WTC11 (cell line): ENCODE results near the gene CYB561A3.

Experiments used
- CREB1 ChIP-seq: sonication (generic); formaldehyde crosslinking; IDR thresholded peaks from 2 replicates; pipeline ENCODE4 v1.8.0; 2023; ENCODE audit warnings: mild to moderate bottlenecking, missing genetic modification reagents
- FOXP1 ChIP-seq: sonication (generic); formaldehyde crosslinking; IDR thresholded peaks from 2 replicates; pipeline ENCODE4 v1.8.0; 2022; ENCODE audit warnings: missing genetic modification reagents, mild to moderate bottlenecking, moderate library complexity, borderline replicate concordance
- ZNF219 ChIP-seq: sonication (generic); formaldehyde crosslinking; IDR thresholded peaks from 2 replicates; pipeline ENCODE4 v1.8.0; 2023; ENCODE audit warnings: missing genetic modification reagents, mild to moderate bottlenecking, borderline replicate concordance
- TF ChIP-seq, protein P1 (sequence below): fragments of 200-600 bp; IDR thresholded peaks from 2 replicates; pipeline ENCODE4 v1.8.0; 2022; ENCODE audit warnings: antibody characterized with exemption
- TF ChIP-seq, protein P2 (sequence below): sonication (generic); formaldehyde crosslinking; IDR thresholded peaks from 2 replicates; pipeline ENCODE4 v1.8.0; 2022; ENCODE audit warnings: mild to moderate bottlenecking, missing genetic modification reagents

DNA sequence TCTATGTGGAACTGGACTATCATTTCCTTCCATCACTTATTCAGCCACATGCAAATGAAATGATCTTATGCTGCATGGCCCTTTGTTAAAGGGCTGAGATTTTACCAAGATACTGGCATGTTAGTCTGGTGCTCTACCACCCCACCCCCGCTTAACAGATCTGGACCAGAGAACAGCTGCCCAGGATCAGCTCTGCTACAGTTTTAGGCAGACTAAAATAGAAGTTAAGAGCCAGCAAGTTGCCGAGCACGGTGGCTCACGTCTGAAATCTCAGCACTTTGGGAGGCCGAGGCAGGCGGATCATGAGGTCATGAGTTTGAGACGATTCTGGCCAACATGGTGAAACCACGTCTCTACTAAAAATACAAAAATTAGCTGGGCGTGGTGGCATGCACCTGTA is 33.3 kb downstream of the CYB561A3 start:
- TF ChIP-seq, protein P1, sequence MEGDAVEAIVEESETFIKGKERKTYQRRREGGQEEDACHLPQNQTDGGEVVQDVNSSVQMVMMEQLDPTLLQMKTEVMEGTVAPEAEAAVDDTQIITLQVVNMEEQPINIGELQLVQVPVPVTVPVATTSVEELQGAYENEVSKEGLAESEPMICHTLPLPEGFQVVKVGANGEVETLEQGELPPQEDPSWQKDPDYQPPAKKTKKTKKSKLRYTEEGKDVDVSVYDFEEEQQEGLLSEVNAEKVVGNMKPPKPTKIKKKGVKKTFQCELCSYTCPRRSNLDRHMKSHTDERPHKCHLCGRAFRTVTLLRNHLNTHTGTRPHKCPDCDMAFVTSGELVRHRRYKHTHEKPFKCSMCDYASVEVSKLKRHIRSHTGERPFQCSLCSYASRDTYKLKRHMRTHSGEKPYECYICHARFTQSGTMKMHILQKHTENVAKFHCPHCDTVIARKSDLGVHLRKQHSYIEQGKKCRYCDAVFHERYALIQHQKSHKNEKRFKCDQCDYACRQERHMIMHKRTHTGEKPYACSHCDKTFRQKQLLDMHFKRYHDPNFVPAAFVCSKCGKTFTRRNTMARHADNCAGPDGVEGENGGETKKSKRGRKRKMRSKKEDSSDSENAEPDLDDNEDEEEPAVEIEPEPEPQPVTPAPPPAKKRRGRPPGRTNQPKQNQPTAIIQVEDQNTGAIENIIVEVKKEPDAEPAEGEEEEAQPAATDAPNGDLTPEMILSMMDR = no peak
- TF ChIP-seq CREB1 = no peak
- TF ChIP-seq, protein P2, sequence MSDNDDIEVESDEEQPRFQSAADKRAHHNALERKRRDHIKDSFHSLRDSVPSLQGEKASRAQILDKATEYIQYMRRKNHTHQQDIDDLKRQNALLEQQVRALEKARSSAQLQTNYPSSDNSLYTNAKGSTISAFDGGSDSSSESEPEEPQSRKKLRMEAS (CRISPR knock-in tag) = no peak
- TF ChIP-seq FOXP1 (CRISPR knock-in tag) = no peak
- no peak for TF ChIP-seq ZNF219 (CRISPR knock-in tag)
